ENCODE results near the gene PLEKHH1.
A peak's percentile ranks its signal among the peaks of the same experiment; 100 is the strongest.

Gene PLEKHH1

DNA sequence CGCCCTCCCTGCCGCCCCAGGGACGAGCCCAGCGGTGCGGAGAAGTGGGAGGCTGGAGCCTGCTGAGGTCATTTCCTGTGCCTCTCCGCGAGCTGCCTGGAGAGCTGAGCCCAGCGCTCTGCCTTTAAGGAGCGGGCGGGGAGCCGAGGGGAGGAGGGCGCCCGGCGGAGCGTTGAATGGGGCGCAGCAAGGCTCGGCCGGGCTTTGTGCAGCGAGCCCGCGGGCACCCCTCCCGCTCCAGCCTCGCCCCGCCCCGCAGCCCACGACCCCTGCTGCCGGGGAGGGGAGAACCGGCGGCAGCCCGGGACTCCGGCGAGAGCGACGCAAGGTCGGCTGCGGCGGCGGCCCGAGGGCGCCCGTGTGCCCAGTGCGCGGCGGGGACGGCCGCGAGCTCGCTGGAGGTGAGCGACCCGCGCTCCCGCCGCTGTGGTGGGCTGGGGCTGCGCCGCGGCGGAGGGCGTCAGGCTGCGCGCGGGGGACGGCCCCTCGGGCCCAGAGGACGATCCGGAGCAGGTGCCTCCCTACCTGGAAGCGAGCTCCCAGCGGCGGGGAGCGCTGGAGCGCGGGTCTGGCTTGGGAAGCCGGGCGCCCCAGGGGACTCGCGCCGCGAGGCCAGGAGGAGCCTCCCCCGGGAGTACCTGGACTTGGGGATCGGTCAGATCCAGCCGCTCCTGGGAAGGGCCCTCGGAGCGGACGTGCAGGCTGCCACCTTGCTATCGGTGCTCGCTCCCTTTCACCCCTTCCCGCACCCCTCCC lies at the start of gene PLEKHH1:
PLEKHH1 (plus strand) TSS at position 293 of the 756 bp plus-strand sequence. CDS start 8,578 bp downstream, outside the sequence.
- DNase-seq: peak; percentile 24

DNA sequence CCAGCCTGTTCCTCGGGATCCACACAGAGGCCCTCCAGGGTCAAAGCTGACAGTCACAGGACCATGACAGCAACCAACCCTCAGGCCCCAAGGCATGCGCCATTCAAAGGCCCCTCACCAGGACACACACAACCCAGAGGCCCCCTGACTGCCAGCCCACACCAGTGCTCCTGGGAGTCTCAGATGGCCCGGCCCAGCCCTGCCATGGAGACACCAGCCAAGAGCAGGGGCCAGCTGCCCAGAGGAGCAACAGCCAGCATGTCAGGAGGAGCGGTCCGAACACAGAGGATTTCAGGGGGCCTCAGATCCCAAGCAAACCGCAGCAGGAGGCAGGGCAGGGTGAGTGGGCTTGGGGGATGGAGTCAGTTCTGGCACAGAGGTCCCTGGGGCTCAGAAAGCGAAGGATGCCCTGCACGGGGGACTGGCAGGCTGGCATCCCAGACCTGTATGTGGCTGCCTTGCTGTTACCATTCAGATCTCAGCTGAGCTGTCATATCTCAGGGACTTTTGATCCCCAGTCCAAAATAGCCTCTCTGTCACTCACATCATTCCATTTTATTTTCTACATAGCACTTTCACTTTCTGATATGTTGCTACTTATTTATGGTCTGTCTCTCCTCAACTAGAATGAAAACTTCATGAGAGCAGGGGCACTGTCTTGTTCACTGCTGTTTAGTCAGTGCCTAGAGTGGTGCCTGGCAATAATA lies 49.4 kb upstream of the PLEKHH1 start:
- DNase-seq: no peak

GRCh38 chr14:67485501-67486095 lies 47.5 kb upstream of the PLEKHH1 start:
- no peak for DNase-seq

DNA sequence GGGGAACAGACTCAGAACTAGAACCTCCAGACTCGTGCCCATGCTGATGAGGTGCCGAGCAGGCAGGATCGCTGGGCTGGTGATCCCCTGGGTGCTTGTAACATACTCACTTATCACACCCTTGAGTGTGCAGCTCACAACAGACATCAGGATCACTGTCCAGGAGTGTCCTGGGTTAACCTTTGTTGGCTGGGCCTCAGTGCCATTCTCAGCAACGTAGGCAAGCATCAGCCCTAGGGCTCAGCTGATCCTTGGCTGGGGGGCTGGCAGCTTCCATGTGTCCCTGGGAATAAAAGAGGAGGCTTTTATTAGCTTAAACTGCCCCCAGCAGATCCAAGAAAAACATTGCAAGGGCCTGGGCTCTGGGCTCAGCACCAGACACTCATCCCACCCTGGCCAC lies 46.2 kb upstream of the PLEKHH1 start:
- no peak for DNase-seq

DNA sequence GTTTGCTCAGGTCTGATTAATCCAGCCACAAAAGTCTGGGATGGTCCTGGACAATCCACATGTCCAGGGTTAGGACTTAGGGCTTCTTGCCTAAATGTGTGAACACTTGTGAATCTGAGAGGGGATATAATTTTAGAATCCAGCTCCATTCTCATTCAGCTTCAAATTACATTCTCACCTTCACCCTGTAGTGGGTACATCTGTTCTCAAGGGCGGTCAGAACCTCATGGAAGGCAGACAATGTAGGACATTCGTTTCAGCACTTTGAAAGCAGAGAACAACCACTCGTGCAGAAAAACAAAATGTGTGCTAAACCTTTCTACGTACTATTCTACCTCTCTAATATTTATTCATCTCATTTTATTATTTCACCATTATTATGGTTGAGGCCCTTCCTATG lies 45.8 kb upstream of the PLEKHH1 start:
- DNase-seq: no peak

GRCh38 chr14:67487937-67488893 lies 44.9 kb upstream of the PLEKHH1 start, which contains the start of gene TMEM229B:
TSS of gene TMEM229B (minus strand) at chr14:67488721. CDS start at chr14:67473923, 14,798 bp downstream.
- DNase-seq: no peak

DNA sequence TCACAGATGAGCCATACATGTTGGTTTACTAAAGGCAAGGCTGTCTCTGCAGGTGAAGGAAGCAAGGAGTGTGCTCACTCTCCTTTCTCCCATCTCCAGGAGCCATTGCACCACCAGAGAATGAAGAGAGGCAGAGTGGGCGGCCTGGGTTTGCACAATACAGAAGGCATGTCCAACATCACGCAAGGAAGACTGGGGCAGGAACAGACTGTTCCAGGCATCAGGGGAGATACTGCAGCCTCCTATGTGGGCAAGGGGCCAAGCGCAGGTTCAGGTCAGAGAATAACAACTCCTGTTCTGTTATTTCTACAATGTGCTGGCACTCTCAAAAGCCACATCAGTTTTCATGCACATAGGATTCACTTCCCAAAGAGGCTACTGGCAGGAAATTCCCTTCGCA lies 42.9 kb upstream of the PLEKHH1 start:
- no peak for DNase-seq

GRCh38 chr14:67491285-67491684 lies 41.8 kb upstream of the PLEKHH1 start:
- no peak for DNase-seq

DNA sequence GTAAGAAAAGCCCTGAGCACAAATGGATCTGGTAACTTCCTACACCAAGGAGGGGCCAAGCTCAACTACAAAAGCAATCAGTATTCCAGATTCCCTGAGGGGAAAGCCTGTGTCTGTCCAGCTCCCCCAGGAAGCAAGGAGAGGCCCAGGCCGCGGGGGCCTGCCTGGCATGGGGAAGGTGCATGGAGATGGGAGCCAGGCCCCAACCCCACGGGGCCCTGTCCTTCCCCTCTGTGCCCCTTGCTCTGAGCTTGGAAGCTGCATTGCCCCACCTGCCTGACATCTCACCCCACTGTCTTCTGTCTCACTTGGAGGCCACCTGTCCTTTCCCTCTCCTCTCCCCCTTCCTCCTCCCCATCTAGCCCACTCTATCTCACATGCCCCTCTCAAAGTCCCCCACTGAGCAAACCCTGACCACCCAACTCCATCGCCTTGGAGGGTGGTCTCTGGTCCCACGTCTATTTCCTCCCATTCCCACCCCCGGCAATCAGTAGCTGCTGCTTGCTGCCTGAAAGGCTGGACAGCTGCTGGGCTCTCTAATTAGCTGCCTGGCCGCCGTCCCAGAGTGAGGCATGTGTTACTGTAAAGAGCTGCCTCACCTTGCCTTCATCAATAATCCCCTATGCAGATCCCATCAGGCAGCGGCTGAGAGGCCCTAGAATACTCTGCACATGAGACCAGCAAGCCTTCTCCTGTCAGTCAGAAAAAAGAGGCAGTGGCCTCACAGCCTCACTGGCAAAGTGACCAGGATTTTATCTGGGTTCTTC lies 41.2 kb upstream of the PLEKHH1 start:
- no peak for DNase-seq

GRCh38 chr14:67492538-67492937 lies 40.6 kb upstream of the PLEKHH1 start:
- DNase-seq: no peak

- DNase-seq: no peak
Measured at GRCh38 chr14:67493092-67493717, 39.9 kb upstream of the PLEKHH1 start.

DNA sequence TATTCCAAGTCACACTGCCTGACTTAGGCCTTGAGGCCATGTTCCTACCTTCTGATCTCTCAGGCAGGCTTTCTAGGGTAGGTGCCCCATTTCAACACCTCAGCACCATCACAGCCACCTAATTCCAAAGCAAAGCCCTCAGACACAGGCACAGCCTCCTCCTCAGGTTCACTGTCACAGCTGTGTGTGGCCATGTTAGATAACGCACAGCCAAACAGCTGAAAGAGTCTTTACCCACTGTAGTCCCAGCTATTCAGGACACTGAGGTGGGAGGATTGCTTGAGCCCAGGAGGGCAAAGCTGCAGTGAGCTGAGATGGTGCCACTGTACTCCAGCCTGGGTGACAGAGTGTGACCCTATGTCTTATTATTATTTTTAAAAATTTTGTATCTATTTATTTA lies 37.3 kb upstream of the PLEKHH1 start:
- no peak for DNase-seq

GRCh38 chr14:67497216-67497615 lies 35.9 kb upstream of the PLEKHH1 start:
- no peak for DNase-seq

GRCh38 chr14:67497716-67498115 lies 35.4 kb upstream of the PLEKHH1 start:
- no peak for DNase-seq

DNA sequence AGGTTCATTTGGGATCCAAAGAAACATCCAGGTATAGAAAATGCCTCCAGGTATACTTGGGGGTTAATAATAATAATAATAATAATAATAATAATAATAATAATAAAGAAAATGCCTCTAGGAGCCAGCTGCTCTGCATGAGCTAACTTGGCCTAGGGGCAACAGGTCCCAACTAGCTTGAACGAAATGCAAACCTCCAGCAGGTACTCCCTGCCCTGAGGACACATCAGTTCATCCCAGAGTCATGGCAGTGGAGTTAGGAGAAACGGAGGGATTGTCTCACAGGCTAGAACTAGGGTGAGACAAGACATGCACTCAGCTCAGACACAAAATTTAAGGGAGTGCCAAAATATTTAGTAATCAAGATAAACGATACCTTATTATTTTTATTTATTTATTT lies 32.1 kb upstream of the PLEKHH1 start:
- DNase-seq: no peak

DNA sequence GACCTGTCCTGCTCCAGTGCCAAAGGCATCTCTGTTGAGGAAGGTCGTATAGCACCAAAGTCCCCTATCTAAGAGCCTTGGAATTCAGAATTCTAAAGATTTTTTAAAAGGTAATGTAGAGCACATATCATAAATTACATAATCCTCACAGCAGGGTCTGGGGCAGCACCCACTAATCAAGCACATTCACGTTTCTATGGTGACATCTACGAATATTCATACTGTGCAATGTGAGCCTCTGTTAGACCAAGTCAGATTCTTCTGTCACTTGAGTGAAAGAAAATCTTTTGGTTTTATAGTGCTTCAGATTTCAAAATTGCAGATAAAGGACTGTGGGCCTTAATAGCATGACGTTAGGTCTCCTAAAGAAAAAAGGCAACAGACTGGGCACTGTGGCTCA lies 31.4 kb upstream of the PLEKHH1 start:
- DNase-seq: no peak

GRCh38 chr14:67502867-67503266 lies 30.2 kb upstream of the PLEKHH1 start:
- DNase-seq: no peak

GRCh38 chr14:67503331-67503730 lies 29.8 kb upstream of the PLEKHH1 start:
- DNase-seq: no peak

DNA sequence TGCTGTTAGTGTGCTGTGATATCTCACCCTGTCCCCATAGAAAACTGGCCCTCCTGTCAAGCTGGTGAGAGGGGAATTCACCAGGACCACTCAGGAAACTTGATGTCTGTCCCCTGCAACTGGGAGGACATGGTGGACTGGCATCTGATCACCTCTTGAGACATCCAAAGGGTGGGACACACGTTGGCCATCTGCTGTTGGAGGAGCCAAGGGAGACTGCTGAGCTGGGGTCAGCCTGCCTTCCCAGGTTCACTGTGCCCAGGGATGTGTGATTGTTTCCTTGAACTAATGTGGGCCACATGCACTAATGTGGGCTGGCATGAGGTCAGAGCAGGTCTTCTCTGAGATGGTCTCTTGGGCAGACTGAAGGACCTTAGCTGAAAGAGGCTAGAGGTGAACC lies 27.8 kb upstream of the PLEKHH1 start:
- no peak for DNase-seq

DNA sequence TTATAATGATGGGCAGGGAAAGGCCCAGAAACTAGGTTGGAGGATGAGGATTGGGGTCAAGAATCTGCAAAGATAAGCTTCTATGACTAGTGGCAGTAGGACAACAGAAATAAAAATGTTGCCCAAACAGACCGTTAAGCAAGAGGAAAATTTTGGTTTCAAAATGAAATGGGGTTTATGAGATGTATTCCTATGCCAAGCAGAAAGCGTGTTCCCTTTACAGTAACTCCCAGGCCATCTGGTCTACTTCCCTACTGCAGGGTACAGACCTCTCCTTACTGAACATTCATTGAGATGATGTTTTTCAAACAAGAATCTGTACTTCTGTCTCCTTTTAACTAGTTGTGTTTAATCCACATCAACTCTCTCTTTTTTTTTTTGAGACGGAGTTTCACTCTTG lies 24.1 kb upstream of the PLEKHH1 start:
- no peak for DNase-seq

GRCh38 chr14:67510121-67510520 lies 23.0 kb upstream of the PLEKHH1 start:
- no peak for DNase-seq

GRCh38 chr14:67510836-67511235 lies 22.3 kb upstream of the PLEKHH1 start:
- no peak for DNase-seq

All from NCI-H2227 treated with DMSO at 0.1 percent for 48 hours (cell line).